ENCODE data around the gene TNFSF9.
A peak's percentile ranks its signal among the peaks of the same experiment; 100 is the strongest.

Gene TNFSF9

DNA sequence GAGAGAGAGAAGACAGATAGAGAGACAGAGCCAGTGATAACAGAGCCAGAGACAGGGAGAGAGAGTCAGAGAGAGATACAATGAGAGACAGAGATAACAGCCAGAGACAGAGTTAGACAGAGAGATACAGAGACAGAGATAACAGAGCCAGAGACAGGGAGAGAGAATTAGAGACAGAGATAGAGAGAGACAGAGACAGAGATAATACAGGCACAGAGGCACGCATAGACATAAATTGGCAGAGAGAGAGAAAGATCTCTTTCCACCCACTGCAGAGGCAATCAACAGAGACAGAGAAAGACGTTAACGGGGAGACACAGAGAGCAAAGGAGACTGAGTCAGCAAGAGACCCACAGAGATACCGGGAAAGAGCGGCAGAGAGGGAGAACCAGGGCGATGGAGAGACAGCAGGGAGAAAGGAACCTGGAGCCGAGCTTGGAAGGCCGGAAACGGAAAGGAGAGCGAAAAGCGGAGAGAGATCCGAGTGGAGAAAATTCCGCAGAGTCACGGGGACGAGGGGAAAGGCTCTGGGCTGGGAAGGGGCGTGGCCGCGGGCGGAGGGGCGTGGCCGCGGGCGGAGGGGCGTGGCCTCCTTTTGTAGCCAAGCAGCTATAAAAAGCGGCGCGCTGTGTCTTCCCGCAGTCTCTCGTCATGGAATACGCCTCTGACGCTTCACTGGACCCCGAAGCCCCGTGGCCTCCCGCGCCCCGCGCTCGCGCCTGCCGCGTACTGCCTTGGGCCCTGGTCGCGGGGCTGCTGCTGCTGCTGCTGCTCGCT, at the start of gene TNFSF9:
TNFSF9 (plus strand) TSS at position 641 of the 777 bp plus-strand sequence; CDS start at position 652, 11 bp downstream.
- peak; percentile 93 for DNase-seq

DNA sequence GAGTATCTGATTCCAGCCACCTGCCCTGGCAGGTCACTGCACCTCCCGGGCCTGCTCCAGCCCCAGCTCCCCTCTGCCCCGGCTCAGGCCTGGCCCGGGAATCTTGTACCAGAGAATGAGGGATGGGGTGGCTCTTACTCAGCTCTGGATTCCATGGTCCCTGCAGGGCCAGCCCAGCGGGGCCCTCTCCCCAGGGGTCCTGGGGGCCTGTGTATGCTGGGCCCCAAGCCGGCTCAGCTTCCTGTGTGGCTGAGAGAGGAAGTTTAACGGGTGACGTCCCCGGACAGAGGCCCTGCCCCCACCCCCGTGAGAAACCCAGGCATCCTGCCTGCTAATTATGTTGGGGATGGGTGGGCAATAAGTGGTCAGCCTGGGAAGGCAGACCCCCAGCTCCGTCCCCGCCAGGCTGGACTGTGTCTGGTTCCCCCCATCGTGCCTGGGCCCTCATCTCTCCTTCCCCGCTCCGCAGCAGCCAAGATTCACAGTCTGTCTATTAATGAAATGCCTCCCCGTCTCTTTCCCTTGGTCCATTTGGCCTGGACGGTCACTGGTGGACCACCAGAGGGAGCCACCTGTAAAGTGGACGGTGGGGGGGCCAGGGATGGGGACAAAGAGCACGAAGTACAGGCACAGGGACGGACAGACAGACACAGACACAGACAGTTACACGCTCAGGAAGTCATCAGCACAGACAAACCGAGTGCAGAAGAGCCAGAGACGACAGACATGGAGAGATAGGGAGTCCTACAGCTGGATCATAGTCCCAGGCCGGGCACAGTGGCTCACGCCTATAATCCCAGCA, 49.1 kb upstream of the TNFSF9 start, which contains the start of gene DENND1C:
DENND1C (minus strand) TSS at position 247 of the 802 bp plus-strand sequence; CDS start at position 155, 92 bp downstream.
- peak; percentile 57 for DNase-seq

DNA sequence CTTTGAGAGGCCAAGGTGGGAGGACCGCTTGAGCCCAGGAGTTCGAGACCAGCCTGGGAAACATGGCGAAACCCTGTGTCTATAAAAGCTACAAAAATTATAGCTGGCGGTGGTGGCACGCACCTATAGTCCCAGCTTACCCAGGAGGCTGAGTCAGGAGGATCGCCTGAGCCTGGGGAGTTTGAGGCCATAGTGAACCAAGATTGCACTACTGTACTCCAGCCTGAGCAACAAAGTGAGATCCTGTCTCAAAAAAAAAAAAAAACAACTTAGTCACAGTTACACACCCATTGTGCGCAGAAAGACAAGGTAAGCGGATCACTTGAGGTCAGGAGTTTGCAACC, 48.5 kb upstream of the TNFSF9 start:
- DNase-seq: no peak

DNA sequence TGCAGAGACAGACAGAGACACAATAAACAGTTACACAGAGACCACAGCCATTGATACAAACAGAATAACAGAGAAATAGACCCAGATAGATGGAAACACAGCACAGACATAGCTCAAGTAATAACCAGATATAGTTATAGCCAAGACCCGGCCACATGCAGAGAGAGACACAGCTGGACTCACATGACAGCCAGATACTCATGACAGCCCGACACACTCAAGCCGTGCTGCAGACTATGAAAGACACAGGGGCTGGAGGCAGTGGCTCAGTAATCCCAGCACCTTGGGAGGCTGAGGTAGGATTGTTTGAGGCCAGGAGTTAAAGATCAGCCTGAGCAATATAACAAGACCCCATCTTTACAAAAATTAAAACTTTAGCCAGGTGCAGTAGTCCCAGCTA, 47.6 kb upstream of the TNFSF9 start:
- DNase-seq: no peak

DNA sequence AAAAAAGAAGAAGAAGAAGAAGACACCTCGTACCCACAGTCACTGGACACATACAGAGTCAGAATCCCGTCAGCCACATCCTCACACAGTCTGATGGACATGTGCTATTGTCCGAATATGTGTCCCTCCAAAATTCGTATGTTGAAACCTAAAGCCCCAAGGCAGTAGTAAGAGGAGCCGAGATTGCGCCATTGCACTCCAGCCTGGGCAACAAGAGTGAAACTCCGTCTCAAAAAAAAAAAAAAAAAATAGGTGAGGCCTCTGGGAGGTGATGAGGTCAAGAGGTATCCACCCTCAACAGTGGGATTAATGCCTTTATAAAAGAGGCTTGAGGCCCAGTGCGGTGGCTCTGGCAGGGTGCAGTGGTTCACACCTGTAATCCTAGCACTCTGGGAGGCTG, 46.6 kb upstream of the TNFSF9 start:
- no peak for DNase-seq

- DNase-seq: no peak
These were observed 46.0 kb upstream of the TNFSF9 start for GRCh38 chr19:6484831-6485230.

DNA sequence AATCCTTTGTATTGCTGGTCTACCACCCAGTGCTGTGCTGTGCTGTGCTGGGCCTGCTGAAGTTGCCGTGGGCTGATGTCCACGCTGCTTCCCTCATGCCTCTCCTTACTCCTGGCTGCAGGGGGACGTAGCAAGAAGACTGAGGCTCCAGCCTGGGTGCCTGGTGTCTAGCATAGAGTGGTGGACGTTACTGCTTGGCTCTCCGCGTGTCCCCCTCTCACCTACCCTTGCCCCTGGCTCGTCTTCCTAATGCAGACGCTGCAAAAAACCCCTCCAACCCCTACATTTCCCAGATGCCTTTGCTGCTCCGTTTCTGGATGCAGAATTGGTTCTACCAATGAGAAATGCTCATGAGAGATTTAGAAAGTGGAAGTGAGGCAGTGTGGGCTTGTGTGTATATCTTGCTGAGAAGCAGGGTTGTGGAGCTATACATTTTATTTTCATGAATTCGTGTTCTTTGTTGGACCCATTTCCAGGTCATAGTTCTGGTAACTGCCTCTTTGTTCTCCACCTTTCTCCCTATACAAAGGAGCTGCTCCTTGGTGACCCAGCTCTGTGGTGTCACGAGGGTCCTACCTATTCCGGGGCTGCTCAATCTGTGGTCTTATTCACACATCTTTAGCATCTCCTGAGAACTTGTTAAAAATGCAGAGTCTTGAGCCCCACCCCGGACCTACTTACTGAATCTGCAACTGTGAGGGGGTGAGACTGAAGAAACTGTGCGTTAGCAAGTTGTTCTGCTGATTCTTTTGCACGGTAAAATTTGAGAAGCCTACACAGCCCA, 41.4 kb upstream of the TNFSF9 start:
- no peak for DNase-seq

DNA sequence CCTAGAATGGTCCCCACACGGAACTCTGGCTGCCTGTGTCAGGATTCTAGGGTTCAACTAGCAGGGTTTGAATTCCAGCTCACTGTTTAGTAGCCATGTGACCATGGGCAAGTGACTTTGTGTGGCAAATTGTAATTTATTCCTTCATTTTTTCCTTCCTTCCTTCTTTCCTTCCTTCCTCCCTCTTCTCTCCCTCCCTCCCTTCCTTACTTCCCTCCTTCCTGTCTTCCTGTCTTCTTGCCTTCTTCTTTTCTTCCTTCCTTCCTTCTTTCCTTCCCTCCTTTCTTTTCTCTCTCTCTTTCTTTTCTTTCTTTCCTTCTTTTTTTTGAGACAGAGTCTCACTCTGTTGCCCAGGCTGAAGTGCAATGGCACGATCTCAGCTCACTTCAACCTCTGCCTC, 40.7 kb upstream of the TNFSF9 start:
- DNase-seq: no peak

GRCh38 chr19:6491802-6492592, 38.8 kb upstream of the TNFSF9 start:
- no peak for DNase-seq

DNA sequence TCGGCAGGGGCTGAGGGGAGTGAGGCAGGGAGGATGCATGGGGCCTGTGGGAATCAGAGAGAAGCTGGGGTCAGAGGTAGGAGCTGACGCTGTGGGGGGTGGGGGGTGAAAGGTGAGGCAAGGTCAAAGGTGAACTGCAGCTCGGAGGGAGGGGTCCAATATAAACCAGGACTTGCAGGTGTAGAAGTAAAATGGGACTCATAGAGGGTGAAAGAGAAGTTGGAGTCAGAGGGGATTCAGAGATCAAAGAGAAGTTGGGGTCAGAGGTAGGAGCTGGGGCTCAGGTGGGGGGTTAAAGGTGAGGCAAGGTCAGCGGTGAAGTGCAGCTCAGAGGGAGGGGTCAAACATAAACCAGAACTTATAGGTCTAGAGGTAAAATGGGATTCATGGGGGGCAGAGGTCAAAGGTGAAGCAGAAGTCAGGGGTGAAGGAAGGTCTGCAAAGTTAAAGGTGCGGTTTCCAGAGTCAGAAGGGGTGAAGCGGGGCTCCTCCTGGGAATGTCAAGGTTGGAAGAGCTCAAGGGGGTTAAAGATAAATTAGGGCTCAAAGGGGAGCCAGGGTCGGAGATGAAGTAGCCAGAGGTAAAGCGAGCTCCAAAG, 36.3 kb upstream of the TNFSF9 start:
- no peak for DNase-seq

- no peak for DNase-seq
These were observed 34.9 kb upstream of the TNFSF9 start for GRCh38 chr19:6495947-6496346.

- DNase-seq: no peak
These were observed 32.4 kb upstream of the TNFSF9 start for GRCh38 chr19:6498294-6499036.

- no peak for DNase-seq
These were observed 31.6 kb upstream of the TNFSF9 start for GRCh38 chr19:6499052-6499790.

- DNase-seq: no peak
These were observed 29.7 kb upstream of the TNFSF9 start for GRCh38 chr19:6500837-6501739.

DNA sequence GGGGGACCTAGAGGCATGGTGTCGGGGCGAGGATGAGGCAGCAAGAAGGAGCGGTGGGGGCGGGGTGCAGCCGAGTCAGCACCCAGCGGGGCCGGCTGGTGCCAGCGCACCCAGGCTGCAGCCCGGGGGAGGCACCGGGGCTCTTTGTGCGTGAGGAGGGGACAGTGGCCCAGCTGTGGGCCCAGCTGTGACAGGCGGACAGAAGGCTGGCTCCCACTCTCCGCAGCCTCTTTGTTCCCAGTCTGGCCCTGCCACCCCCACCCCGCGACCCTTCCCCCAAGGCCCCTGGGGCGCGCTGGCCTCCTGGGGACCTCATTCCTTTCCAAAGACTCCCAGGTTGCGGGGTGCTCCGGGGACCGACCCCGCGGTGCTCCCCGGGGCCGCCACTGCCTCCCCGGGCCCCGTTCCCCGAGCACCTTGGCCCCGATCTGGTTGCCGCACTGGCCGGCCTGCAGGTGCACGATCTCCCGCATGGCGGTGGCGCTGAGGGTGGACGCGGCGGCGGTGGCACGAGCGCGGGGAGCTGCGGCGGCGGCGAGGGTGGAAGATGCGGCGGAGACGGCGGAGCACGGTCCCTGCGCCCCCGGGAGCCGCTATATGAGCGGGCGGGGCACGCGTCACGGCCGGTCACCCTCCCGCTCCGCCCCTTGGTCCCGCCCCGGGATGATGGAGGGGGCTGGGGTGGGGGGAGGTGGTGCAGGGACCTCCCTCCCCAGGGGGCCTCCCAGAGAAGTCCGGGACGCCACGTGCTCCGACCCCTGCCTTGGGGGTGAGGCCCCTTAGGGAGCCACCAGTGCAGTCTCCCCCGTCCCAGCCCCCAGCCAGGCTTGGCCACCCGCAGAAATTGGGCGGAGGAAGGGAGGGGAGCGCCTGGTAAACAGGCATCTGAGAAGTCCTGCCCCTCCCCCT, 28.8 kb upstream of the TNFSF9 start, which contains the start of gene TUBB4A:
TUBB4A (minus strand) TSS at position 570 of the 909 bp plus-strand sequence; CDS start at position 473, 97 bp downstream.
- DNase-seq: peak; percentile 89

DNA sequence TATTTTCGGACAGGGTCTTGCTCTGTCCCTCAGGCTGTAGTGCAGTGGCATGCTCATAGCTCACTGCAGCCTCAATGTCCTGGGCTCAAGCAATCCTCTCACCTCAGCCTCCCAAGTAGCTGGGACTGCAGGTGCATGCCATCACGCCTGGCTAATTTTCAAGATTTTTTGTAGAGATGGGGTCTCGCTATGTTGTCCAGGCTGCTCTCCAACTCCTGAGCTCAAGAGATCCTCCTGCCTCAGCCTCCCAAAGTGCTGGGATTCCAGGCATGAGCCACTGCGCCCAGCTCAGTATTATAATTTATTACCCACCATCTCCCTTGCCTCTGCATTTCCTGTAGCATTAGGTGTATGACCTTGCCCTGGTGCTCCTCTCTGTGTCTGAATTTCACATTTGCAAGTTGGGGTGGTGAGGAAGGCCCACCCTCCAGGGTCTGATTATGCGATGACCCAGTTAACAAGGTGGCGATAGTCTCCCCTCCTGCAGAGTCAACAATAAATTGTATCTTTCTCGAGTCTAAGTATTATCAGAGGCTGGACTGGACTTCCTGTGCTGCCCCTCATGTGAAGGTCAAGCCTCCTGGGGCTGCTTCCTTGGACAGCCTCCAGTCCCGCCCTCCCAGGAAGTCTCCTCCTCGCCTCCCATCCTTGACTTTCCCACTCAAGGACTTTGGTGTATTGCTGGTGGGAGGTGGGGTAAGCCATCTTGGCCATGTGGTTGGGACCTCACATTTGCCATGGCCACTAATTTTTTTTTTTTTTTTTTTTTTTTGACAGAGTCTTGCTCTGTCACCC, 27.2 kb upstream of the TNFSF9 start:
- no peak for DNase-seq
